Activated T-helper 2 cell treated with anti-CD3 and anti-CD28 coated beads, Interferon-gamma antibody, Interleukin-2, Interleukin-4, amounts not matched to agents 10 μg/mL and 5 μg/mL and 100 μg/mL, durations not matched to agents 14 hours and 24 hours and 36 hours (primary cell): Measurements from ENCODE around the gene ZNF503. TPM values are rescaled to one million over a fixed set of nuclear protein-coding genes. Genes with fewer than 3 reads are reported as not detected.

Source experiments
- DNase-seq: peaks from one replicate; pipeline ENCODE4 v3.0.0; 2021; ENCODE audit warnings: low spot score
- H3K27ac Mint-ChIP-seq: one replicate; pipeline ENCODE4 v1.8.0; 2021; ENCODE audit warnings: mixed read lengths
- H3K27me3 Mint-ChIP-seq: one replicate; pipeline ENCODE4 v1.8.0; 2021; ENCODE audit warnings: low read depth, mixed read lengths
- H3K36me3 Mint-ChIP-seq: one replicate; pipeline ENCODE4 v1.8.0; 2021; ENCODE audit warnings: low read depth, mixed read lengths
- H3K4me1 Mint-ChIP-seq: one replicate; pipeline ENCODE4 v1.8.0; 2021; ENCODE audit warnings: low read depth, mixed read lengths
- H3K4me3 Mint-ChIP-seq: one replicate; pipeline ENCODE4 v1.8.0; 2021; ENCODE audit warnings: low read depth, mild to moderate bottlenecking, moderate library complexity, mixed read lengths
- H3K9me3 Mint-ChIP-seq: one replicate; pipeline ENCODE4 v1.8.0; 2021; ENCODE audit warnings: mixed read lengths
- intact Hi-C: fragments of 100-400 bp; cut with micrococcal nuclease; formaldehyde crosslinking; loops from one replicate; pipeline ENCODE4 v1.15.1; 2023
- total RNA-seq: library from RNA; stranded (reverse); gene quantifications from 2 replicates; pipeline ENCODE4 v1.2.3, GENCODE V29; 2022

Gene ZNF503
- total RNA-seq, 1 donor from 2014 or later, result 0.34 TPM

DNA sequence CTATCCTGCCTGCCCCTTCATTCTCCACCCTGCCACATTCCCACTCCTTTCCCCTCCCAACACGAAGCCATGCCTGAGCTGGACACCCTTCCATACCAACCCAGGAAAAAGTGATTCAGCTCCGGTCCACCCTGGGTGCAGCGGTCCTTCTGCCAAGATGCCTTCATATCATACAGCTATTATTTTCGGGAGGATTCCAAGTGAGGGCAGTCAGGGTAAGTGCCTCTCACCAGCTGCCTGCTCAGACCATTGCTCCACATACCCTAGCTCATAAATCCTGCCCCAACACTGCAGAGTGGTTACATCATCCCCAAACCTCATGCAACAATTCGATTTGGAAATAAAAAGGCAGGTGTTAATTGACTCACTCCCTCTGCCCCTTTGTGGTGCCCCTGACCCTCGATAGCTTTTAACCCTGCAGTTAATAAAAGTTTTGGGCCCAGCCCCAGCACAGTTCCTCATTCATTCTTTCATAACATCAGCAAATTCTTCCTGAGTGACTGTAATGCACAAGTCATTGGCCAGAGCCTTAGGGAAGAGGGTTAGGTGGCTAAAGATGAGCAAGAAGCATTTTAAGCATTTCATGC lies 42.6 kb downstream of the ZNF503 start:
- Mint-ChIP-seq H3K27me3 (no peaks in the 10 kb centered on the region), H3K4me3 (no peak overlapping the region), H3K9me3 (no peaks in the 10 kb centered on the region), H3K4me1 (no peaks in the 10 kb centered on the region), H3K36me3 (no peaks in the 10 kb centered on the region), H3K27ac (no peak overlapping the region)
- DNase-seq, result no peak
- intact Hi-C loops, result no loop called here

DNA sequence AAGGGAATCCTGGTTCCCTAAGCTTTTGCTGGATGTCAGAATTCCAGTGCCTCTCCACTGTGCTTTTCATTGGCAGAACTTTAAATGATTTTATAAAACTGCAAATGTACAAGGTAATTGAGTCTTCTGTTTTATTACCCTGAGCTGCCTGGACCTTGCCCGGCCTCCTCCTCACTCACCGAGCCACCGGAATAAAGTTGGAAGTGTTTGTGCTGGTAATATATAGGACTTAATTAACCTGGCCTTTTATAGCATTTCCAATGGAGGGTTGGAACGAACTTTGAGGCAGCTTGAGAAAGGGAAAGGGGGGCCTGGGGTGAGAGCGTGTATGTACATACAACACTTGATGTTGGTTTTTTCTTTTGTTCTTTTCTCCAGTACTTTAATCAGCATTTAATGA lies 43.4 kb downstream of the ZNF503 start:
- Mint-ChIP-seq H3K4me1 (no peaks in the 10 kb centered on the region), H3K27me3 (no peaks in the 10 kb centered on the region), H3K27ac (no peak overlapping the region), H3K36me3 (no peaks in the 10 kb centered on the region), H3K9me3 (no peaks in the 10 kb centered on the region), H3K4me3 (no peak overlapping the region)
- intact Hi-C loops, result no loop called here
- no peak for DNase-seq

- Mint-ChIP-seq H3K4me1 (no peaks in the 10 kb centered on the region), H3K27me3 (no peaks in the 10 kb centered on the region), H3K9me3 (no peaks in the 10 kb centered on the region), H3K27ac (no peak overlapping the region), H3K4me3 (no peak overlapping the region), H3K36me3 (no peaks in the 10 kb centered on the region)
- intact Hi-C loops, result no loop called here
- DNase-seq, result no peak
Measured at GRCh38 chr10:75357500-75357899, 44.1 kb downstream of the ZNF503 start.

GRCh38 chr10:75356484-75356883 lies 45.1 kb downstream of the ZNF503 start:
- no peak for DNase-seq
- H3K27me3 Mint-ChIP-seq, result no peaks in the 10 kb centered on the region
- H3K36me3 Mint-ChIP-seq, result no peaks in the 10 kb centered on the region
- intact Hi-C loops, result no loop called here
- H3K4me3 Mint-ChIP-seq, result no peak overlapping the region
- no peaks in the 10 kb centered on the region for H3K9me3 Mint-ChIP-seq
- no peak overlapping the region for H3K27ac Mint-ChIP-seq
- H3K4me1 Mint-ChIP-seq, result no peaks in the 10 kb centered on the region

GRCh38 chr10:75355706-75356105 lies 45.9 kb downstream of the ZNF503 start:
- intact Hi-C loops, result no loop called here
- Mint-ChIP-seq H3K27me3 (no peaks in the 10 kb centered on the region), H3K4me1 (no peaks in the 10 kb centered on the region), H3K27ac (no peak overlapping the region), H3K9me3 (no peaks in the 10 kb centered on the region), H3K36me3 (no peaks in the 10 kb centered on the region), H3K4me3 (no peak overlapping the region)
- no peak for DNase-seq

GRCh38 chr10:75353183-75353582 lies 48.4 kb downstream of the ZNF503 start:
- intact Hi-C loops, result no loop called here
- Mint-ChIP-seq H3K4me3 (no peak overlapping the region), H3K36me3 (no peaks in the 10 kb centered on the region), H3K9me3 (no peaks in the 10 kb centered on the region), H3K27ac (no peak overlapping the region), H3K27me3 (no peaks in the 10 kb centered on the region), H3K4me1 (no peaks in the 10 kb centered on the region)
- DNase-seq, result no peak

DNA sequence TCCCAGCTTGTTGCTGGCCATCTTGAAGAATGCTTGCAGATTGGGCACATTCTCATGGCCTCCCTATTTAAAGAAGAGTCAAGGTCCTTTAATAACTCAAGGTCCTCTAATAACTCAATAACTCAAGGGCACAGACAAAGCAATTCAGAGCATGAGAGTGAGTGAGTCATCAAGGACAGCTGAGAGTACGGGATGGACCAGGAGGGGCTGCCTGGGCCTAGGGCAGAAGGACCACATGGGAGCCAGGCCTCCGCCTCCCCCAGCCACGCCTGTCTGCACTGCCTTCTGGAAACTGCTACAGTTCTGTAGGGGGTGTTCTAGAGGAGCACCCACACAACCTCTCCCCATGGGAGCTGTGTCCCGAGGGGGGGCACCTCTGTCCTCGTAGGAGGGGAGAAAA lies 48.9 kb downstream of the ZNF503 start:
- no peak overlapping the region for H3K4me3 Mint-ChIP-seq
- H3K4me1 Mint-ChIP-seq, result no peaks in the 10 kb centered on the region
- H3K9me3 Mint-ChIP-seq, result no peaks in the 10 kb centered on the region
- no peak overlapping the region for H3K27ac Mint-ChIP-seq
- no peaks in the 10 kb centered on the region for H3K27me3 Mint-ChIP-seq
- intact Hi-C loops, result no loop called here
- no peaks in the 10 kb centered on the region for H3K36me3 Mint-ChIP-seq
- DNase-seq, result no peak

- DNase-seq, result no peak
- Mint-ChIP-seq H3K27me3 (no peaks in the 10 kb centered on the region), H3K36me3 (no peaks in the 10 kb centered on the region), H3K4me1 (no peaks in the 10 kb centered on the region), H3K27ac (no peak overlapping the region), H3K9me3 (no peaks in the 10 kb centered on the region), H3K4me3 (no peak overlapping the region)
- intact Hi-C loops, result no loop called here
Measured at GRCh38 chr10:75351637-75352036, 49.9 kb downstream of the ZNF503 start.

- intact Hi-C loops, result no loop called here
- DNase-seq, result no peak
- Mint-ChIP-seq H3K27me3 (no peaks in the 10 kb centered on the region), H3K9me3 (no peaks in the 10 kb centered on the region), H3K27ac (no peak overlapping the region), H3K36me3 (no peaks in the 10 kb centered on the region), H3K4me1 (no peaks in the 10 kb centered on the region), H3K4me3 (no peak overlapping the region)
Measured at GRCh38 chr10:75350791-75351190, 50.8 kb downstream of the ZNF503 start.

Other genes with a start within 250 kb of the ZNF503 start
- gene VDAC2, start 191.0 kb downstream of the ZNF503 start, total RNA-seq, result 219 and 221 TPM in 2 replicates
- 38.5 and 38.7 TPM in 2 replicates for gene COMTD1, start 165.8 kb downstream of the ZNF503 start, total RNA-seq
- gene LRMDA, start 29.9 kb upstream of the ZNF503 start, total RNA-seq, result not detected in 2 replicates